ENCODE data around the gene GSX2.

GSX2 gene

GRCh38 chr4:54082168-54082567 is 17.8 kb upstream of the GSX2 start:
- peak; percentile 40 for DNase-seq

- peak; percentile 3 for DNase-seq
These were observed 14.7 kb upstream of the GSX2 start for GRCh38 chr4:54085284-54085683.

GRCh38 chr4:54089875-54090274 is 10.1 kb upstream of the GSX2 start:
- no peak for DNase-seq

- no peak for DNase-seq
These were observed 9.6 kb upstream of the GSX2 start for GRCh38 chr4:54090404-54090803.

GRCh38 chr4:54090804-54091623 is 8.9 kb upstream of the GSX2 start:
- peak; percentile 51 for DNase-seq

- peak; percentile 80 for DNase-seq
These were observed 8.1 kb upstream of the GSX2 start for GRCh38 chr4:54091637-54092404.

- no peak for DNase-seq
These were observed 7.3 kb upstream of the GSX2 start for GRCh38 chr4:54092405-54093323.

GRCh38 chr4:54093324-54094240 is 6.4 kb upstream of the GSX2 start:
- no peak for DNase-seq

- DNase-seq, result no peak
These were observed 5.5 kb upstream of the GSX2 start for GRCh38 chr4:54094451-54094850.

GRCh38 chr4:54095110-54095825 is 4.7 kb upstream of the GSX2 start:
- no peak for DNase-seq

- no peak for DNase-seq
These were observed 3.5 kb upstream of the GSX2 start for GRCh38 chr4:54096295-54096962.

GRCh38 chr4:54097152-54097551 is 2.8 kb upstream of the GSX2 start:
- DNase-seq, result no peak

GRCh38 chr4:54098375-54098774 is 1.6 kb upstream of the GSX2 start:
- peak; percentile 1 for DNase-seq

- DNase-seq, result no peak
These were observed 646 bp upstream of the GSX2 start for GRCh38 chr4:54099287-54099747.

GRCh38 chr4:54100595-54101189 is 729 bp downstream of the GSX2 start:
- DNase-seq, result peak; percentile 38

GRCh38 chr4:54101190-54102041 is 1.5 kb downstream of the GSX2 start:
- peak; percentile 33 for DNase-seq

GRCh38 chr4:54102531-54103106 is 2.7 kb downstream of the GSX2 start:
- DNase-seq, result no peak

GRCh38 chr4:54103190-54103574 is 3.2 kb downstream of the GSX2 start:
- no peak for DNase-seq

GRCh38 chr4:54104907-54105306 is 4.9 kb downstream of the GSX2 start:
- no peak for DNase-seq
